Psoas muscle (tissue), 8 donors: ENCODE data around the gene C2CD4C. TPM values are rescaled to one million over a fixed set of nuclear protein-coding genes. Genes with fewer than 3 reads are reported as not detected.

Experiments
- ATAC-seq, 4 donors: fragments of 200-7000 bp; cut with Tn5 transposase; one replicate each; pipeline ENCODE4 v1.9.1; 2020; ENCODE audit warnings: moderate library complexity in 3 of 4, mild to moderate bottlenecking in 2 of 4
- DNase-seq, 2 donors: peaks; one replicate each; pipeline ENCODE4 v3.0.0-alpha.2; 2020
- H3K27ac ChIP-seq: fragments of 200-600 bp; one replicate; pipeline ENCODE4 v1.8.0; 2022
- H3K27me3 ChIP-seq, 3 donors: fragments of 200-600 bp in 1 of 3; one replicate each; pipeline versions ENCODE4 v1.6.1 to v1.8.0; 2013 to 2022; ENCODE audit warnings: low read length in 2 of 3, mild to moderate bottlenecking in 2 of 3, moderate library complexity in 1 of 3; ENCODE audit not compliant: insufficient read depth in 3 of 3
- H3K36me3 ChIP-seq, 2 donors: fragments of 200-600 bp in 1 of 2; one replicate each; pipeline versions ENCODE4 v1.6.1 to v1.8.0; 2013 to 2022; ENCODE audit warnings: low read depth in 1 of 2, mild to moderate bottlenecking in 1 of 2, moderate library complexity in 1 of 2; ENCODE audit not compliant: insufficient read depth in 1 of 2
- H3K4me1 ChIP-seq: fragments of 200-600 bp; one replicate; pipeline ENCODE4 v1.8.0; 2022
- H3K4me3 ChIP-seq: fragments of 200-600 bp; one replicate; pipeline ENCODE4 v1.8.0; 2022; ENCODE audit warnings: mild to moderate bottlenecking
- H3K9me3 ChIP-seq: fragments of 200-600 bp; one replicate; pipeline ENCODE4 v1.8.0; 2022
- CTCF ChIP-seq: fragments of 200-600 bp; IDR thresholded peaks from one replicate; pipeline ENCODE4 v1.8.0; 2022; ENCODE audit warnings: antibody characterized with exemption
- WGBS, 3 donors: extraction: QIAGEN DNeasy Blood & Tissue Kit; methylation state at CpG; one replicate each; pipeline versions ENCODE4 v1.1.6 to v1.1.7; 2013; 5-methylcytosine and 5-hydroxymethylcytosine counted together
- intact Hi-C, 2 donors: fragments of 100-400 bp; cut with DNase I; formaldehyde crosslinking; loops; one replicate each; pipeline versions ENCODE4 v1.11.0 to v1.14.2; 2022
- polyA plus RNA-seq, 3 donors: library from polyadenylated mRNA; stranded (reverse); fragments of 200-250 nt; gene quantifications; one replicate each; pipeline ENCODE4 v1.2.3, GENCODE V29; 2013
- total RNA-seq, 4 donors: library from RNA; stranded (reverse); fragmentation: NEBNext Ultra II Directional in 2 of 4; extraction: Animal tissue kit (Norgen Biotek cat#: 25700) in 2 of 4; gene quantifications; one replicate each; pipeline versions ENCODE4 v1.2.1 to v1.2.4, GENCODE V29; 2021 to 2023
- donor health status: healthy with polysubstance abuse.
- donor health status: DM: no; HTN: no; CAD: no; lungs with moderate emphysema.
- donor health status: Bipolar disorder and iron deficiency.
- donor health status: healthy.
- donor health status: DM: yes; HTN: yes; CAD: no.
- donor health status: DM: no; HTN: no; CAD: no.
- donor health status: DM: no; HTN: no; CAD: no.
- donor health status: DM: yes; HTN: yes; CAD: no.

Gene C2CD4C
- total and polyA plus RNA-seq, 7 donors, result 0.47 to 1.3 (median 0.97) TPM

GRCh38 chr19:406135-406781 is 2.7 kb downstream of the C2CD4C start:
- DNase-seq (peak in 1 of 2 donors; percentile 40), ATAC-seq (no peak)
- H3K27me3 ChIP-seq, result peaks cover 0 to 81% (median 26%) of the 10 kb centered on the region in 3 donors
- 43 to 47% (median 47%) methylated on average over 32 to 41 of the region's 41 CpGs for WGBS, 3 donors
- no peaks in the 10 kb centered on the region for H3K36me3 ChIP-seq
- H3K9me3 ChIP-seq, result no peaks in the 10 kb centered on the region
- TF ChIP-seq CTCF, result no peak
- H3K27ac ChIP-seq, result no peak overlapping the region
- H3K4me3 ChIP-seq, result no peak overlapping the region
- peaks cover 8% of the 10 kb centered on the region for H3K4me1 ChIP-seq
- intact Hi-C loops, result no loop called here

- no peaks in the 10 kb centered on the region for H3K9me3 ChIP-seq
- DNase-seq, result peak in 1 of 2 donors; percentile 36
- H3K4me1 ChIP-seq, result peaks cover 8% of the 10 kb centered on the region
- H3K27ac ChIP-seq, result no peak overlapping the region
- intact Hi-C loops, result no loop called here
- H3K4me3 ChIP-seq, result no peak overlapping the region
- H3K36me3 ChIP-seq, result no peaks in the 10 kb centered on the region
- no peak for ATAC-seq
- 37 to 42% (median 40%) methylated on average over 28 to 29 of the region's 29 CpGs for WGBS, 3 donors
- H3K27me3 ChIP-seq, result peaks cover 0 to 82% (median 27%) of the 10 kb centered on the region in 3 donors
- no peak for TF ChIP-seq CTCF
These were observed 3.6 kb downstream of the C2CD4C start for GRCh38 chr19:405121-405965.

- H3K27ac ChIP-seq, result no peak overlapping the region
- ATAC-seq (no peak), DNase-seq (peak in 1 of 2 donors; percentile 32)
- no peak for TF ChIP-seq CTCF
- peaks cover under 1% of the 10 kb centered on the region for H3K4me1 ChIP-seq
- H3K27me3 ChIP-seq, result peaks cover 0 to 74% (median 22%) of the 10 kb centered on the region in 3 donors
- no peak overlapping the region for H3K4me3 ChIP-seq
- WGBS, 3 donors, result 62 to 69% (median 65%) methylated on average over 36 to 38 of the region's 38 CpGs
- intact Hi-C loops, result no loop called here
- H3K9me3 ChIP-seq, result no peaks in the 10 kb centered on the region
- H3K36me3 ChIP-seq, result no peaks in the 10 kb centered on the region
These were observed 5.5 kb downstream of the C2CD4C start for GRCh38 chr19:403221-404027.

- Histone ChIP-seq H3K4me3 (no peak overlapping the region), H3K27ac (no peak overlapping the region), H3K36me3 (no peaks in the 10 kb centered on the region), H3K4me1 (no peaks in the 10 kb centered on the region), H3K9me3 (no peaks in the 10 kb centered on the region), H3K27me3 (peaks cover 0 to 71% (median 22%) of the 10 kb centered on the region in 3 donors)
- DNase-seq (peak in 1 of 2 donors; percentile 23), ATAC-seq (no peak)
- 90 to 92% (median 92%) methylated on average over 11 of the region's 11 CpGs for WGBS, 3 donors
- intact Hi-C loops, result no loop called here
- TF ChIP-seq CTCF, result no peak
These were observed 6.2 kb downstream of the C2CD4C start for GRCh38 chr19:402786-403185.
